ENCODE measurements around the gene CSRNP3.

CSRNP3 gene

GRCh38 chr2:165528691-165529090, 59.2 kb downstream of the CSRNP3 start:
- no peak overlapping the region for H3K27ac Mint-ChIP-seq
- peaks cover 4% of the 10 kb centered on the region for H3K4me1 Mint-ChIP-seq
- H3K27me3 Mint-ChIP-seq (ENCODE audit: low read depth, poor library complexity), result no peaks in the 10 kb centered on the region
- no peak overlapping the region for H3K4me3 Mint-ChIP-seq
- H3K36me3 Mint-ChIP-seq (ENCODE audit: low read depth), result peaks cover 52% of the 10 kb centered on the region
- H3K9me3 Mint-ChIP-seq, result peaks cover 29% of the 10 kb centered on the region
- no peak for TF ChIP-seq CTCF (IDR thresholded peaks at IDR 0.05)
- no peak for DNase-seq

GRCh38 chr2:165529130-165529529, 59.6 kb downstream of the CSRNP3 start:
- TF ChIP-seq CTCF (IDR thresholded peaks at IDR 0.05), result no peak
- no peak overlapping the region for H3K27ac Mint-ChIP-seq
- H3K9me3 Mint-ChIP-seq, result peaks cover 29% of the 10 kb centered on the region
- H3K27me3 Mint-ChIP-seq (ENCODE audit: low read depth, poor library complexity), result no peaks in the 10 kb centered on the region
- DNase-seq, result no peak
- peaks cover 4% of the 10 kb centered on the region for H3K4me1 Mint-ChIP-seq
- no peak overlapping the region for H3K4me3 Mint-ChIP-seq
- peaks cover 52% of the 10 kb centered on the region for H3K36me3 Mint-ChIP-seq (ENCODE audit: low read depth)

- Mint-ChIP-seq H3K36me3 (ENCODE audit: low read depth) (peaks cover 34% of the 10 kb centered on the region), H3K4me3 (no peak overlapping the region), H3K4me1 (peaks cover 26% of the 10 kb centered on the region), H3K9me3 (peaks cover 16% of the 10 kb centered on the region), H3K27ac (peak overlapping the region; percentile 86), H3K27me3 (ENCODE audit: low read depth, poor library complexity) (no peaks in the 10 kb centered on the region)
- TF ChIP-seq CTCF (IDR thresholded peaks at IDR 0.05), result no peak
- DNase-seq, result no peak
Measured at GRCh38 chr2:165533331-165533730, 63.8 kb downstream of the CSRNP3 start.

- Mint-ChIP-seq H3K36me3 (ENCODE audit: low read depth) (peaks cover 17% of the 10 kb centered on the region), H3K4me1 (peaks cover 42% of the 10 kb centered on the region)
Measured at GRCh38 chr2:165535471-165535870, 66.0 kb downstream of the CSRNP3 start.

GRCh38 chr2:165536851-165537499, 67.5 kb downstream of the CSRNP3 start:
- H3K27ac Mint-ChIP-seq, result peak overlapping the region; percentile 3
- DNase-seq, result no peak

More at GRCh38 chr2:165535471-165535870, 66.0 kb downstream of the CSRNP3 start:
- no peak for DNase-seq
- Mint-ChIP-seq H3K9me3 (peaks cover 8% of the 10 kb centered on the region), H3K27ac (peak overlapping the region; percentile 6), H3K4me3 (no peak overlapping the region), H3K27me3 (ENCODE audit: low read depth, poor library complexity) (no peaks in the 10 kb centered on the region)
- no peak for TF ChIP-seq CTCF (IDR thresholded peaks at IDR 0.05)

More at GRCh38 chr2:165536851-165537499, 67.5 kb downstream of the CSRNP3 start:
- H3K4me3 Mint-ChIP-seq, result no peak overlapping the region
- H3K9me3 Mint-ChIP-seq, result no peaks in the 10 kb centered on the region
- peaks cover 12% of the 10 kb centered on the region for H3K36me3 Mint-ChIP-seq (ENCODE audit: low read depth)
- no peak for TF ChIP-seq CTCF (IDR thresholded peaks at IDR 0.05)
- no peaks in the 10 kb centered on the region for H3K27me3 Mint-ChIP-seq (ENCODE audit: low read depth, poor library complexity)
- peaks cover 45% of the 10 kb centered on the region for H3K4me1 Mint-ChIP-seq

All from nephron progenitor cell (in vitro differentiated cells).